Activated T-helper 1 cell treated with anti-CD3 and anti-CD28 coated beads, Interleukin-12 subunit alpha, Interleukin-12 subunit beta, Interleukin-2, Interleukin-4 antibody, amounts not matched to agents 30 ng/mL and 10 ng/mL and 1 ng/mL, durations not matched to agents 14 hours and 24 hours and 36 hours (primary cell): ENCODE results near the gene GAL. TPM values are rescaled to one million over a fixed set of nuclear protein-coding genes. Genes with fewer than 3 reads are reported as not detected.

ENCODE experiments used
- DNase-seq: peaks from one replicate; pipeline ENCODE4 v3.0.0; 2021; ENCODE audit warnings: low spot score
- H3K27ac Mint-ChIP-seq: one replicate; pipeline ENCODE4 v1.8.0; 2021; ENCODE audit warnings: mild to moderate bottlenecking, mixed read lengths
- H3K27me3 Mint-ChIP-seq: one replicate; pipeline ENCODE4 v1.8.0; 2022; ENCODE audit warnings: mild to moderate bottlenecking, moderate library complexity, mixed read lengths; ENCODE audit not compliant: insufficient read depth
- H3K36me3 Mint-ChIP-seq: one replicate; pipeline ENCODE4 v1.8.0; 2021; ENCODE audit warnings: low read depth, mixed read lengths
- H3K4me1 Mint-ChIP-seq: one replicate; pipeline ENCODE4 v1.8.0; 2021; ENCODE audit warnings: low read depth, mixed read lengths
- H3K4me3 Mint-ChIP-seq: one replicate; pipeline ENCODE4 v1.8.0; 2021; ENCODE audit warnings: mild to moderate bottlenecking, moderate library complexity, mixed read lengths
- H3K9me3 Mint-ChIP-seq: one replicate; pipeline ENCODE4 v1.8.0; 2021; ENCODE audit warnings: mixed read lengths
- intact Hi-C: fragments of 100-400 bp; cut with micrococcal nuclease; formaldehyde crosslinking; loops from one replicate; pipeline ENCODE4 v1.15.1; 2024
- total RNA-seq: library from RNA; stranded (reverse); gene quantifications from 2 replicates; pipeline ENCODE4 v1.2.3, GENCODE V29; 2022

Gene GAL
- total RNA-seq, 1 donor from 2014 or later = 0.65 TPM

DNA sequence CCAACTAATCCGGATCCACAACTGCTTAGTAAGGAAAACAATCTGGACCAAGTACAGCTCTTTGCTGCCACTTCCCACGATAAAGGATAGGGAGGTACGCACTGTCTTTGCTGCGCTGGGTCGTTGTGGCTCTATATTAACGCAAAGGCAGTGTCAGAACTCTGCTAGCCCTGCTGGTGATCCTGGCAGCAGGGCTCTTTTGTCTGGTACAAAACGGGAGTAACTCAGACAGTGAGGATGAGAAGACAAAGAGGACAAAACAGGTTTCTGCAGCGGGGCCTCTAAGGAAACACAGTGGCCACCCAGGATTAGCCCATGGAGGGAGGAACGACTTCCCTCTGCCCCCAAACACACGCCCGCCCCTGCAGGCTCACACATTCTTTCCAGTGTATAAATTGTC lies 26.1 kb downstream of the GAL start:
- Mint-ChIP-seq H3K36me3 (no peaks in the 10 kb centered on the region), H3K4me3 (no peak overlapping the region), H3K4me1 (no peaks in the 10 kb centered on the region), H3K27me3 (no peaks in the 10 kb centered on the region), H3K27ac (no peak overlapping the region), H3K9me3 (no peaks in the 10 kb centered on the region)
- DNase-seq = no peak
- intact Hi-C loops = no loop called here

DNA sequence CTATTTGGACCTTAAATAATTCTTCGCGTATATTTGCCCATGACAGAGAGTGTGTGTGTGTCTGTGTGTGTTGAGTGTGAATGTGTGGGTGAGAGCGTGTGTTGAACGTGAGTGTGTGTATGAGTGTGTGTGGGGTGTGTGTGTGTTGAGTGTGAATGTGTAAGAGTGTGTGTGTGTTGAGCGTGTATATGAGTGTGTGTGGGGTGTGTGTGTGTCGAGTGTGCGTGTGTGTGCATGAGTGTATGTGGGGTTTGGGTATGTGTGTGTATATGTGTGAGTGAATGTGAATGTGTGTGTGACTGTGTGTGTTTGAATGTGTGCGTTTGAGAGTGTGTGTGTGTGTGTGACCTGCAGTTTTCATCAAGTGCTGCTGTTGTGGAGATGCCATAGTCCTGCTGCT lies 26.8 kb downstream of the GAL start:
- H3K9me3 Mint-ChIP-seq = no peaks in the 10 kb centered on the region
- no peak overlapping the region for H3K4me3 Mint-ChIP-seq
- no peaks in the 10 kb centered on the region for H3K4me1 Mint-ChIP-seq
- intact Hi-C loops = no loop called here
- no peaks in the 10 kb centered on the region for H3K36me3 Mint-ChIP-seq
- H3K27me3 Mint-ChIP-seq = no peaks in the 10 kb centered on the region
- no peak for DNase-seq
- no peak overlapping the region for H3K27ac Mint-ChIP-seq

DNA sequence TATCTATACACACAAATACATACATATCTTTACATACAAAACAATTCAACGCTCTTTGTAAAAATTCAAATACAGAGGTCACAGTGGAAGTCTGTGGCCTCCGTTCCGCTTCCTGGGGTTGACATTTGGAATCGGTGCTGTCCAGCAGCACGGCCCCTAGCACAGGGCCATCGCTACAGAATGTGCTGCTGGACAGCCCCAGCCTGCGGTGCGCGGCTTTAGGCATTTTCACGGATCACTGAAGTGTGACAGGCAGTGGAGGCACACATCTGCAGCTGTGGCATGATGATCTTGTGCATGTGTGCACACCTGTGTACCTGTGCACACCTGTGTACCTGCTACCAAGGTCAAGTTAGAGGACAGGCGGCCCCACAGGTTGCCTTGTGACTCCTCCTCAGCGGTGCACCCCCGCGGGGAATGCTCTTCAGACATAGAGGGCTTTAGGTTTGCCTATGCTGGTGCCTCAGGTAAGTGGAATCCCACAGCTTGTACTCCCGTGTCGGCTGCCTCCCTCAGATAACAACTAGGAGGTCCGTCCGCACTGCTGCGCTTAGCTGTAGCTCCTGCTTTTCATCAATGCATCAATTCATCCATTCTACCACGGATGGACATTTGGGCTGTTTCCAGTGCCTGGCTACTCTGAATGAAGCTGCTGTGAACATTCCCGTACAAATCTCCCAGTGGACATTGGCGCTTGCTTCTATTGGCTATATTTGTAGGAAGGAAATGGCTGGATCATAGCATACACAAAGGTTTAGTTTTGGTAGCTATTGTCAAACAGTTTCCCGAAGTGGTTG lies 29.9 kb downstream of the GAL start:
- H3K9me3 Mint-ChIP-seq = peaks cover 4% of the 10 kb centered on the region
- H3K36me3 Mint-ChIP-seq = no peaks in the 10 kb centered on the region
- H3K4me3 Mint-ChIP-seq = no peak overlapping the region
- DNase-seq = no peak
- intact Hi-C loops = no loop called here
- H3K27me3 Mint-ChIP-seq = peaks cover 9% of the 10 kb centered on the region
- no peak overlapping the region for H3K27ac Mint-ChIP-seq
- no peaks in the 10 kb centered on the region for H3K4me1 Mint-ChIP-seq

DNA sequence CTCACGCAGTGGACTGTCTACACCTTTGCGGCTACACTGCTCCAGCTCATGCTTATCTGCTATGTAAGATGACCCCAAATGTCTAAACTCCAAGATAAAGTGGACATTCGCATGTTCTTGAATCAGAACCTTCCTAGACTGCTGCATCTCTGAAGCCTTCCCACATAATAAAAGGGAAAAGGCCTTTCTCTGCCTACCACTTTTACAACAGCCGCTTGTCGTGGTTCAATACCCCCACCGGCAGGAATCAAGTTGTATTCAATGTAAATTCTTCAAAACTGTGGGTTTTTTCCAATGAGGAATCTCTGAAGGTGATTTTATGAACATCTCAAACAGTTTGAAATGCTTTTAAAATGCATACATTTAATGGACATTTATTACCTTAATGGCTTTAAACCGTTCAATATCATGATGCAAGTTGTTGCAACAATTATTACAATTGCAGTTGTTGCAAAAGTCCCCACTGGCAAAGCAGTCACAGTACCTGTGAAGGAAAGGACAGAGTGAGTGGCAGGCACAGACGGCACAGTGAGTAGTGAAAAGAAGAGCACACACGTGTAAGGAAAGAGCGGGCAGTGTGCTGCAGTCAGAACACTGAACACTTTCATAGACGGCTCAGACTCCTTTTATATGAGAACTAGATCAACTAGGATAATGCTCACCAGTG lies 31.2 kb downstream of the GAL start:
- Mint-ChIP-seq H3K27me3 (peaks cover 18% of the 10 kb centered on the region), H3K36me3 (no peaks in the 10 kb centered on the region), H3K27ac (no peak overlapping the region), H3K9me3 (peaks cover 10% of the 10 kb centered on the region), H3K4me1 (no peaks in the 10 kb centered on the region), H3K4me3 (no peak overlapping the region)
- intact Hi-C loops = no loop called here
- no peak for DNase-seq

DNA sequence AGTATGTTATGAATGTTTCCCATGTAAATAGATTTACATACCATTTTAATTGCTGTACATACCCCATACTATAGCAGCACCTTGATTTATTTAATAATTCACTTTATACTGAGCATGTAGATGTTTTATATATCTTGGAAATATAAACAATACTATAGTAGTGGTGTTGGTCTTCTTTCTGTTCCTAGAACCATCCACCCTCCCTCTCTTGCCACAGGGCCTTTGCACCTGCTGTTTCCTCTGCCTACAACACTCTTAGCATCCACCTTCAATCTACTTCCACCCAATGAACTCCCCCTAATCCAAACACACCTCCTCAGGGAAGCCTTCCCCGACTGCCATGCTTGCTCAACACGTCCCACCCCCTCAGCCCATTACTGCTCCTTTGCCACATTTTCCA lies 36.7 kb downstream of the GAL start:
- no peaks in the 10 kb centered on the region for H3K4me1 Mint-ChIP-seq
- no peak overlapping the region for H3K4me3 Mint-ChIP-seq
- no peaks in the 10 kb centered on the region for H3K36me3 Mint-ChIP-seq
- intact Hi-C loops = no loop called here
- no peak for DNase-seq
- peaks cover 10% of the 10 kb centered on the region for H3K9me3 Mint-ChIP-seq
- H3K27me3 Mint-ChIP-seq = peaks cover 25% of the 10 kb centered on the region
- H3K27ac Mint-ChIP-seq = no peak overlapping the region

DNA sequence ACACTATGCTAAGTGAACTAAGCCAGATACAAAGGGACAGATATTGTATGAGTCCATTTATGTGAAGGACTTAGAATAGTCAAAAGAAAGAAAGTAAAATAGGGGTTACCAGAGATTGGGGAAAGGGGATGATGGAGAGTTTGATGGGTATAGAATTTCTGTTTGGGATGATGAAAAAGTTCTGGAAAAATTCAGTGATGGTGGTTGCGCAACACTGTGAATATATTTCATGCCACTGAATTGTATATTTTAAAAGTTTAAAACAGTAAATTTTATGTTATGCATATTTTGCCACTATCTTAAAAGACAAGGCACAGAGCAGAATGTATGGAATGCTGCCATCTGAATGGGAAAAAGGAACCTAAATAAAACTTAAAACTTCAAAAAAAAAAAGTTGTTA lies 37.8 kb downstream of the GAL start:
- no peaks in the 10 kb centered on the region for H3K4me1 Mint-ChIP-seq
- DNase-seq = no peak
- peaks cover 10% of the 10 kb centered on the region for H3K9me3 Mint-ChIP-seq
- H3K27me3 Mint-ChIP-seq = peaks cover 25% of the 10 kb centered on the region
- H3K36me3 Mint-ChIP-seq = no peaks in the 10 kb centered on the region
- intact Hi-C loops = no loop called here
- no peak overlapping the region for H3K27ac Mint-ChIP-seq
- H3K4me3 Mint-ChIP-seq = no peak overlapping the region

DNA sequence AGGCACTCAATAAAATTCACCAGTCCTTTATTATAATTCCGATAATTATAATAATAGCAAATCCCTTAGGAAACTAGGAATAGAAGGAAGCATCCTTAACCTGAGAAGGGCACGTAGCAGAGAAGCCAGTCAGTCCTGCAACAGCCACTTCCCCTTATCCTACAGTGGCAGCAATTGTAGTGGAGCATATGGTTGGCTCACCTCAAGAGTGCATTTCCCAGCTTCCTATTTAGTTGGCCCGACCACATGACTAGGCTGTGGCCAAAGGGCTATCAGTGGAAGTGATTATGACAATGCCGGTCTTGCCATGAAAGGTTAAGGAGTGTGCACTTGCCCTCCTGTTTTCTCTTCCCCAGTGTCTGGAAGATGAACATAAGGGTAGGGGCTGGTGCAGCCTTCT lies 39.9 kb downstream of the GAL start:
- H3K9me3 Mint-ChIP-seq = peaks cover 6% of the 10 kb centered on the region
- H3K27me3 Mint-ChIP-seq = peaks cover 20% of the 10 kb centered on the region
- intact Hi-C loops = no loop called here
- no peak overlapping the region for H3K4me3 Mint-ChIP-seq
- no peaks in the 10 kb centered on the region for H3K4me1 Mint-ChIP-seq
- H3K36me3 Mint-ChIP-seq = no peaks in the 10 kb centered on the region
- no peak for DNase-seq
- no peak overlapping the region for H3K27ac Mint-ChIP-seq

DNA sequence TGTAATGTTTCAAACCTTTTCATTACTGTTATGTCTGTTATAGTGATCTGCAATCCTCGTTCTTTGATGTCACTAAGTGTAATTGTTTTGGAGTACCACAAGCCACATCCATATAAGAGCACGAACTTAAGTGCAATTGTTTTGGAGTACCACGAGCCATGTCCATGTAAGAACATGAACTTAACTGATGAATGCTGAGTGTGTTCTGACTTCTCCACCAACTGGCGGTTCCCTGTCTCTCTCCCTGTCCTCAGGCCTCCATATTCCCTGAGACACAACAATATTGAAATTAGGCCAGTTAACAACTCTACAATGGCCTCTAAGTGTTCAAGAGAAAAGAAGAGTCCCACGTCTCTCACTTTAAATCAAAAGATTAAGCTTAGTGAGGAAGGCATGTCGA lies 43.4 kb downstream of the GAL start:
- DNase-seq = no peak
- no peaks in the 10 kb centered on the region for H3K4me1 Mint-ChIP-seq
- no peak overlapping the region for H3K4me3 Mint-ChIP-seq
- peaks cover 20% of the 10 kb centered on the region for H3K27me3 Mint-ChIP-seq
- intact Hi-C loops = no loop called here
- no peak overlapping the region for H3K27ac Mint-ChIP-seq
- H3K9me3 Mint-ChIP-seq = no peaks in the 10 kb centered on the region
- no peaks in the 10 kb centered on the region for H3K36me3 Mint-ChIP-seq

DNA sequence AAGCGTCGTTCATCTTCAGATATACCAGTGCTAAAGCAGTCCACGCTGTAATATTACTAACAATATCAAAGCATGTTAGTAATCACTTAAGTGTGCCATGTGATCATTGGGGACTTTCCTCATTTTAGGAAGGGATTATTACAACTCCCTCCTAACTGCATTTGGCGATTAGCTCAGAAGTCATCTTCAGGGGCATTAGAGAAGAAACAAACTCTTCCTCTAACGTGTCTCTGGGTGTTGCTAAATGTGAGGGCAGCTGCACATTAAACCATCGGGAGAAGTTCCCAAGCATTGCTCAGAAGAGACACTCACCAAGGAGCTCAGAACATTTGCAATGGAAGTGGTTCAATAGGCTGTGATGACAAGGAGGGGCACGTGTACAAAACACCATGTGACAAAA lies 49.8 kb downstream of the GAL start:
- Mint-ChIP-seq H3K36me3 (no peaks in the 10 kb centered on the region), H3K4me1 (no peaks in the 10 kb centered on the region), H3K9me3 (no peaks in the 10 kb centered on the region), H3K27me3 (peaks cover 11% of the 10 kb centered on the region), H3K27ac (no peak overlapping the region), H3K4me3 (no peak overlapping the region)
- no peak for DNase-seq
- intact Hi-C loops = no loop called here

DNA sequence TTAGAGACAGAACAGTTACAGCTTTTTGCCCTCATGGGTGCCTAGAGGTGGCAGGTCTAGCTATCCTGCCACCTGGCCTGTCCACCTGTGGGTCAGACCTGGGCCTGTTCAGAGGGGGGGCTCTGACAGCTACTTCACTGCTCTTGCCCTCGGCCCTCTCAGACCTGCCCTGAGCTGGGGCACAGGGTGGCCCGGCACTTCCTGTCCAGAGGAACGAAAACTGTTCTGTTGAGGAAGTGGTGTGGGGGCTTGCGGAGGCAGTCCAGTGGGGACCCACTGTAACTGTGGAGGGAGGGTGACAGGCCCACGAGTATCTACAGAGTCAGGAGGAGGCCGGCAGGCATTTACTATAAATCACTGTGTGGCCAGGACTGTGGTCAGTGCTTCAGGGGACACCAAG lies 50.8 kb downstream of the GAL start:
- Mint-ChIP-seq H3K4me3 (no peak overlapping the region), H3K36me3 (no peaks in the 10 kb centered on the region), H3K27ac (no peak overlapping the region), H3K27me3 (peaks cover 7% of the 10 kb centered on the region), H3K4me1 (no peaks in the 10 kb centered on the region), H3K9me3 (no peaks in the 10 kb centered on the region)
- no peak for DNase-seq
- intact Hi-C loops = no loop called here

DNA sequence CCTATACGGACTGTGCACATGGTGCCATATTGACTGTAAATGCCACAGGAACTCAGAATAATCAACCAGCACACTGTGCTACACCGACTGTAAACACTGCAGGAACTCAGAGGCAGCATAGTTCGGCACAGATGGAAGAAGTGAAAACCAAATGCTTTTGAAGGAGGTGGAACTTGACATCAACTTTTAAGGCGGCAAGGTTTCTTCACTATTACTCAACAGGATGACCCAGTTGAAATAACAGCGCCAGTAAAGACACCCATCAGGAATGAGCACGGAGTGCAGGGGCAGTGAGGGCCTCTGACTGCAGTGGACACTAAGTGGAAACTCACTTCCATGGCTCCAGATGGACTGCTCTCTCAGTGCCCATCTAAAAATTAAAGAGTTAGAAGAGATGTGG lies 51.3 kb downstream of the GAL start:
- Mint-ChIP-seq H3K9me3 (no peaks in the 10 kb centered on the region), H3K4me3 (no peak overlapping the region), H3K27me3 (peaks cover 7% of the 10 kb centered on the region), H3K4me1 (no peaks in the 10 kb centered on the region), H3K27ac (no peak overlapping the region), H3K36me3 (no peaks in the 10 kb centered on the region)
- DNase-seq = no peak
- intact Hi-C loops = no loop called here
